Retinal pigment epithelial cell (primary cell): ENCODE results near the gene NIT2.

Experiments used
- DNase-seq: peaks from one replicate; pipeline ENCODE4 v3.0.0-alpha.2; 2010; ENCODE audit warnings: low read depth
- H3K4me3 ChIP-seq: 2 replicates; pipeline ENCODE4 v1.5.1; 2011; ENCODE audit warnings: mild to moderate bottlenecking, low read length, control low read depth, moderate library complexity
- CTCF ChIP-seq: conservative IDR thresholded peaks from 2 replicates; pipeline ENCODE4 v1.5.1; 2011; ENCODE audit warnings: low read depth, low read length, control low read depth, inconsistent platforms

NIT2 gene

DNA sequence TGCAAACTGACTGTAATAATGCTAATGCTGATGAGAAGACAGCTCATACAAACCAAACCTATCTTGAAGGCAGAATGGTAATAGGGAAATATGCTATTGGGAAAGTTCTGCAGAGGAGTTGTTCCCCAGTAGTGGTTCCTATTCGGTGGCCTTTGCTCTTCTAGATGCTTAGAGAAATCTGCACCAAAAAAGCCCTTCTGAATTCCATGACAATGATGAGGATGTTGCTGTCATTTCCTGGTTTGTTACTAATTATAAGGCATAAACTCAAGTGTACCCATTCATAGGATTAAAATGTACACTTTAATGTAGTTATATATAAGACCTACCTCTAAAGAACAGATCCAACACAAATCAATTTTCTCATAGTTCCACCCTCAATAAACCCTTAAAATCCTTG is 36.2 kb downstream of the NIT2 start:
- no peak overlapping the region for H3K4me3 ChIP-seq
- TF ChIP-seq CTCF = no peak
- no peak for DNase-seq

- no peak overlapping the region for H3K4me3 ChIP-seq
- DNase-seq = no peak
- no peak for TF ChIP-seq CTCF
Measured at GRCh38 chr3:100374521-100374920, 40.0 kb downstream of the NIT2 start.

DNA sequence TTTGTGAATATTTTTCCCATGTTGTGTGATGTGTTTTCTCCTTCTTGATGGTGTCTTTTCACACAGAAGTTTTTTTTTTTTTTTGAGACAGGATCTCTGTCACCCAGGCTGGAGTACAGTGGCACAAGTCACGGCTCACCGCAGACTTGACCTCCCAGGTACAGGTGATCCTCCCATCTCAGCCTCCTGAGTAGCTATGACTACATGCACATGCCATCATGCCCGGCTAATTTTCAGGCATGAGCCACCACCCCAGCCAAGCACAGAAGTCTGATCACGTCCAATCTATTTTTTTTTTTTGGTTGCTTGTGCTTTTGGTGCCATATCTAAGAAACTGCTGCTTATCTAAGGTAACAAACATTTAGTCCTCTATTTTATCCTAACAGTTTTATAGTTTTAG is 41.7 kb downstream of the NIT2 start:
- TF ChIP-seq CTCF = no peak
- DNase-seq = no peak

GRCh38 chr3:100384733-100385525 is 50.4 kb downstream of the NIT2 start:
- TF ChIP-seq CTCF = no peak
- no peak for DNase-seq
- no peak overlapping the region for H3K4me3 ChIP-seq

More for the DNA sequence above, 41.7 kb downstream of the NIT2 start:
- no peak overlapping the region for H3K4me3 ChIP-seq

DNA sequence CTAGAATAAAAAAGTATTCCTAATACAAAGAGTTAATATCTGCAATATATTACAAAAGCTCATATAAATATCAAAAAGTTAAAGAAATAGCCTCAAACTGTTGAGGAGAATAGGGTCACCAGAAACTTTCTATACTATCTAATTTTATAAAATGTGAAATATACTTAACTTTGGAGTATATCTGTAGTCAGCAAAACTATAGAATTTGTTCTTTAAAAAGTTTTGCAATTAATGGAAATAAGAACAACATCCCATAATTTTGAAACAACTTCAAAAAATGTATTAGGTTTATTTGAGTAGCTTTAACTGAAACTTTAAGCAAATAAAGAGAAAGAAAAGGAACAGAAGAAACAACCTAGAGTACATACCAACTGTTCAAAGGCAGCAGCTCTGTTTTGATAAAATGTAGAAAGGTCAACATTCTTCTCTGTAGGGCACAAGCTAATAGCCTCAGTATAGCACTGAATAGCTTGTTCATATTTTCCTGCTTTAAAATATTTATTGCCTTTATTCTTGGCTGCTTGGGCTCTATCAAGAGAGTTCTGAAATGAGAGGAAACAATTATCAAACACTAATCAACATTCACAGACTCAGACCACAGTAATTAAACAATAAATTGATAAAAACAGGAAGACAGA is 52.0 kb downstream of the NIT2 start:
- H3K4me3 ChIP-seq = no peak overlapping the region
- TF ChIP-seq CTCF = no peak
- DNase-seq = no peak

DNA sequence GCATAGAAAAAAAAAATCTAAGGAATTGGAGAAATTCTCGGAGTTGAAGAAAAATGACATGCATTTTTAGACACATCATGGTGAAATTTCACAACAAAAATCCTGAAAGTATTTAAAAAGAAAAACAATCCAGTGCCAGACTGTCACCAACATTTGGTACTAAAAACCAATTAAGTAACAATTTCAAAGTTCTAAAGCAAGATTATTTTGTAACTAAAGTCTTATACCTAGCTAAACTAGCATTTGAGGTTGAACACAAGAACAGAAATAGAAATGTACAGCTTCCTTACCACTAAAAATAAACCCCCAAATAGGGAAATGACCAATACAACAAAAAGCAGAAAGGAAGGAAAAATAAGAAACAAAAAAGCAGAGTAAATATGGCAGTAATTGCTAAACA is 54.5 kb downstream of the NIT2 start:
- H3K4me3 ChIP-seq = no peak overlapping the region
- DNase-seq = no peak
- TF ChIP-seq CTCF = no peak

DNA sequence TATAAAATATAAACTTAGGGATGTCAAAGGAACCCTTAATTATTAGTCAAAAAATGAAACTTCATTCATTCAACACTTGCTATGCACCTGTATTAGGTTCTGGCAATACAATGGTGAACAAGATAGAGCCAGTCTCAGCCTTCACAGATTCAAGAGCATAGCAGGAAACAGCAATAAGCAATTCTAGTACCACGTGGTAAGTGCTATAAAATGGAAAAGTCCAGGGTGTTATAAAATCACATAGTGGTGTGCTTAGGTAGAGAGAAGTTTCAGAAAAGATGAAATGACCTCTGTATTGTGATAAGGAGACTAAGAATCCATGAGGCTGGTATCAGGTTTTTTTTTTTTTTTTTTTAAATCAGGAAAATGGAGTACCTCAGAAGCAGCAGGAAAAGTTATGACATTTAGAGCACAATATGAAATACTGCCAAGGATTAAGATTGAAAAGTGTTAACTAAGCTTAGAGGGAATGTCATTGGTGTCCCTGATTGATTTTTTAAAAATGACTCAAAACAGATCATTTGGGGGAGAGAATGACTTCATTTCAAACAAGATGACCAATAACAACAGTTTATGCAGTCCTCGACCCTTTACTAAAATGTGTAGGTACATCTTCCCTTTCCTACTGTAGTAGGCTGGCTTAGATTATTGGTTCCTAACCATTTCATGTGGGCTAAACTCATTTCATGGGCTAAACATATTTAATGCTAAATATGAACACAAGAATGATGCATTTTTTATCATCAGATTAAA is 61.3 kb downstream of the NIT2 start:
- no peak for DNase-seq
- H3K4me3 ChIP-seq = no peak overlapping the region
- TF ChIP-seq CTCF = no peak
